Activated CD4-positive, alpha-beta memory T cell treated with anti-CD3 and anti-CD28 coated beads for 36 hours (primary cell): Measurements from ENCODE around the gene DBR1. TPM values are rescaled to one million over a fixed set of nuclear protein-coding genes. Genes with fewer than 3 reads are reported as not detected.
"Not testable (repeated sequence)": the region's sequence is repeated elsewhere in the genome, so short reads cannot be mapped to it uniquely, and the experiment has no call there.

Source experiments
- CTCF ChIA-PET: fragments of 350-600 bp; sonication (Branson Sonifier 250); formaldehyde crosslinking; loops from one replicate; lab custom pipeline; 2021; ENCODE audit warnings: antibody characterized with exemption, inconsistent platforms; lab: Charles Lee
- POLR2A ChIA-PET: fragments of 350-600 bp; sonication (Branson Sonifier 250); formaldehyde crosslinking; loops from one replicate; lab custom pipeline; 2021; ENCODE audit warnings: antibody characterized with exemption; lab: Charles Lee
- DNase-seq: peaks from one replicate; pipeline ENCODE4 v3.0.0-alpha.2; 2020
- H3K27ac Mint-ChIP-seq: one replicate; pipeline ENCODE4 v1.8.0; 2021; ENCODE audit warnings: mixed read lengths
- H3K27me3 Mint-ChIP-seq: one replicate; pipeline ENCODE4 v1.8.0; 2021; ENCODE audit warnings: mixed read lengths
- H3K36me3 Mint-ChIP-seq: one replicate; pipeline ENCODE4 v1.8.0; 2021; ENCODE audit warnings: mixed read lengths
- H3K4me1 Mint-ChIP-seq: one replicate; pipeline ENCODE4 v1.8.0; 2021; ENCODE audit warnings: low read depth, mixed read lengths
- H3K4me3 Mint-ChIP-seq: one replicate; pipeline ENCODE4 v1.8.0; 2021; ENCODE audit warnings: mild to moderate bottlenecking, mixed read lengths
- H3K9me3 Mint-ChIP-seq: one replicate; pipeline ENCODE4 v1.8.0; 2021; ENCODE audit warnings: mixed read lengths
- intact Hi-C: fragments of 100-400 bp; cut with micrococcal nuclease; formaldehyde crosslinking; loops from one replicate; pipeline ENCODE4 v1.15.1; 2023
- total RNA-seq, 2 experiments: library from RNA; stranded (reverse); gene quantifications; one replicate each; pipeline ENCODE4 v1.2.3, GENCODE V29; 2021

The DBR1 gene
- total RNA-seq, 2 experiments from 2014 or later: 21.7 to 22.6 TPM

GRCh38 chr3:138184994-138185393 is 10.3 kb upstream of the DBR1 start:
- H3K4me1 Mint-ChIP-seq: peaks cover 24% of the 10 kb centered on the region
- DNase-seq: no peak
- H3K4me3 Mint-ChIP-seq: no peak overlapping the region
- intact Hi-C loops: loop anchor here (5.0 to 10.0 kb wide), 5 partner anchors 102 to 1160 kb away; partner anchors contain the start of genes CEP70 and MRPS22
- peaks cover 4% of the 10 kb centered on the region for H3K36me3 Mint-ChIP-seq
- ChIA-PET CTCF (interaction anchor here (0.6 to 1.4 kb wide), 3 partner anchors 143 to 731 kb away, joined by 3 to 4 read pairs (median 3); no protein-coding TSS in a partner anchor), POLR2A (interaction anchor here (2.6 kb wide), 1 partner anchor 10 kb away, joined by 16 read pairs; the partner anchor contains the start of gene DBR1)
- H3K27me3 Mint-ChIP-seq: peaks cover 7% of the 10 kb centered on the region
- no peak overlapping the region for H3K27ac Mint-ChIP-seq
- H3K9me3 Mint-ChIP-seq: no peaks in the 10 kb centered on the region

DNA sequence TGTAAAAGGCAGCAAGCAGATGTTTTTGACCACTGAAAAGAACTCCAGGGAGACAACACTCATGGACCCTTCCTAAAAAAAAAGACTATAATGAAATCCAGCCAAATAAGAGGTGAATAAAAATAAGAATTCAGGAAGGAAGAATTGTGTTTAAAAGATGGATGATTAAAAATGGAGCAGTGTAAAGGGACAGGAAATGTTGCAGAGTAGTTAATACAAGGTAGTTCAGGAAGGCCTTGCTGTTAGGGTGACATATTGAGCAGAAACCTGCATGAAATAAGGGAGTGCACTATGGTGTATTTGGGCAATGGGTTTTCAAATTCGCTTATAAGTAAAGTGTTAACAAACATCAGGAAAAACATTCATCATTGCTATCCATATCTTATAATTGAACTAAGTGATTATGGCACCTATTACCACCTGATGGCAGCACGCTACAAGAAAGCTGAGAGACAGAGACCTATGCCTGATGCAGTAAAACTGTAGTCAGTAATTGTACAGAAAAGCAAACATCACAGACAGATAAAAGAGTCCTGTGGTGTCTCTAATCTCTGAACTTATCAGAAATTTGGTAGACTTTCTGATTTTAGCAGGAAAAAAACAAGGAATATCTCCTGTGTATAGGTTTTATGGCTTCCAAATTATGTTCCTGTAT is 5.8 kb upstream of the DBR1 start:
- Mint-ChIP-seq H3K36me3 (no peaks in the 10 kb centered on the region), H3K27ac (no peak overlapping the region), H3K4me3 (no peak overlapping the region), H3K9me3 (no peaks in the 10 kb centered on the region), H3K4me1 (peaks cover 5% of the 10 kb centered on the region), H3K27me3 (peaks cover 6% of the 10 kb centered on the region)
- peak; percentile 49 for DNase-seq
- POLR2A ChIA-PET: no interaction called here
- intact Hi-C loops: loop anchor here (1.0 to 10.0 kb wide), 5 partner anchors 107 to 1164 kb away; partner anchors contain the start of genes MRAS and MRPS22
- CTCF ChIA-PET: interaction anchor here (1.0 to 3.1 kb wide), 8 partner anchors 10 to 735 kb away, joined by 3 to 13 read pairs (median 3); partner anchors contain the start of gene MRAS

- peak overlapping the region; percentile 96 for H3K4me3 Mint-ChIP-seq
- POLR2A ChIA-PET: interaction anchor here (0.6 to 2.2 kb wide), 4 partner anchors 12 to 1421 kb away, joined by 3 to 16 read pairs (median 4); partner anchors contain the start of gene ARMC8
- CTCF ChIA-PET: interaction anchor here (1.1 to 1.7 kb wide), 5 partner anchors 13 to 159 kb away, joined by 3 to 9 read pairs (median 3); partner anchors contain the start of gene ARMC8
- H3K9me3 Mint-ChIP-seq: no peaks in the 10 kb centered on the region
- H3K36me3 Mint-ChIP-seq: peaks cover 11% of the 10 kb centered on the region
- no peaks in the 10 kb centered on the region for H3K27me3 Mint-ChIP-seq
- intact Hi-C loops: loop anchor here (1.0 to 5.0 kb wide), 2 partner anchors 13 to 107 kb away; partner anchors contain the start of gene ARMC8
- DNase-seq: no peak
- peak overlapping the region; percentile 97 for H3K27ac Mint-ChIP-seq
- peaks cover 38% of the 10 kb centered on the region for H3K4me1 Mint-ChIP-seq
These were observed 826 bp downstream of the DBR1 start for GRCh38 chr3:138173769-138174420.

- H3K4me1 Mint-ChIP-seq: peaks cover 36% of the 10 kb centered on the region
- H3K9me3 Mint-ChIP-seq: no peaks in the 10 kb centered on the region
- CTCF ChIA-PET: interaction anchor here (1.3 kb wide), 1 partner anchor 14 kb away, joined by 3 read pairs; no protein-coding TSS in a partner anchor
- H3K27me3 Mint-ChIP-seq: no peaks in the 10 kb centered on the region
- H3K36me3 Mint-ChIP-seq: peaks cover 14% of the 10 kb centered on the region
- H3K27ac Mint-ChIP-seq: peak overlapping the region; percentile 23
- H3K4me3 Mint-ChIP-seq: peak overlapping the region; percentile 29
- intact Hi-C loops: loop anchor here (1.0 to 5.0 kb wide), 2 partner anchors 53 to 105 kb away; no protein-coding TSS in a partner anchor
- no peak for DNase-seq
- POLR2A ChIA-PET: no interaction called here
These were observed 2.1 kb downstream of the DBR1 start for GRCh38 chr3:138172625-138173024.

DNA sequence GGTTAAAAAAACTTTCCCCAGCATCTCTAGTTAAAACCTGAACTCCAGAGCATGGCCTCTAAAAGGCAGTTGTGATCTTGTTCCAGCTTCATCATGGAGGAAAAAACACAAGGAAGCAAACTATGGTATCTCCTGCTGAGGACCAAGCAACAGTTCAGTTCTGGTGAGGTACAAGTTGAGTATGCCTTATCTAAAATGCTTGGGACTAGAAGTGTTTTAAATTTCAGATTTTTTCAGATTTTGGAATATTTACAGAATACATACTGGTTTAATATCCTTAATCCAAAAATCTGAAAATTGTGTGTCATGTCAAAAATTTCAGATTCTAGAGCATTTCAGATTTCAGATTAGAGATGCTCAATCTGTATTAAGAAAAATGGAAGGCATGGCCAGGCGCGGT is 9.7 kb downstream of the DBR1 start:
- H3K27me3 Mint-ChIP-seq: no peaks in the 10 kb centered on the region
- intact Hi-C loops: no loop called here
- CTCF ChIA-PET: no interaction called here
- H3K27ac Mint-ChIP-seq: no peak overlapping the region
- no peaks in the 10 kb centered on the region for H3K9me3 Mint-ChIP-seq
- peaks cover 48% of the 10 kb centered on the region for H3K36me3 Mint-ChIP-seq
- no peak overlapping the region for H3K4me3 Mint-ChIP-seq
- peaks cover 12% of the 10 kb centered on the region for H3K4me1 Mint-ChIP-seq
- DNase-seq: no peak
- POLR2A ChIA-PET: no interaction called here

DNA sequence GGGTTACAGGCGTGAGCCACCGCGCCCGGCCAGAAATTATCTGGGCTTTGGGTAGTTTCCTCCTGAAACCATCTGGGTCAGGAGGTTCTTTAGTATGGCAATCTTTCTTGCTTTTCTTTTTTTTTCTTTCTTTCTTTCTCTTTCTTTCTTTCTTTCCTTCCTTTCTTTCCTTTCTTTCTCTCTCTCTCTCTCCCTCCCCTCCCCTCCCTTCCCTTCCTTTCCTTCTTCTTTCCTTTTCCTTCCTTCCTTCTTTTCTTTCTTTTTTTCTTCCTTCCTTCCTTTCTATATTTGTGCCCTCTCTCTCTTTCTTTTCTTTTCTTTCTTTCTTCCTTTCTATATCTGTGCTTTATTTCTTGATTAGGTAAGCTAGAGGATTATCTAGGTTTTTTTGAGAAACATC is 17.0 kb downstream of the DBR1 start:
- H3K9me3 Mint-ChIP-seq: peaks cover 18% of the 10 kb centered on the region
- H3K4me3 Mint-ChIP-seq: no peak overlapping the region
- intact Hi-C loops: no loop called here
- CTCF ChIA-PET: interaction anchor here (0.6 kb wide), 1 partner anchor 35 kb away, joined by 5 read pairs; no protein-coding TSS in a partner anchor
- no peaks in the 10 kb centered on the region for H3K4me1 Mint-ChIP-seq
- POLR2A ChIA-PET: no interaction called here
- no peak overlapping the region for H3K27ac Mint-ChIP-seq
- no peaks in the 10 kb centered on the region for H3K27me3 Mint-ChIP-seq
- DNase-seq: no peak
- H3K36me3 Mint-ChIP-seq: peaks cover 13% of the 10 kb centered on the region

DNA sequence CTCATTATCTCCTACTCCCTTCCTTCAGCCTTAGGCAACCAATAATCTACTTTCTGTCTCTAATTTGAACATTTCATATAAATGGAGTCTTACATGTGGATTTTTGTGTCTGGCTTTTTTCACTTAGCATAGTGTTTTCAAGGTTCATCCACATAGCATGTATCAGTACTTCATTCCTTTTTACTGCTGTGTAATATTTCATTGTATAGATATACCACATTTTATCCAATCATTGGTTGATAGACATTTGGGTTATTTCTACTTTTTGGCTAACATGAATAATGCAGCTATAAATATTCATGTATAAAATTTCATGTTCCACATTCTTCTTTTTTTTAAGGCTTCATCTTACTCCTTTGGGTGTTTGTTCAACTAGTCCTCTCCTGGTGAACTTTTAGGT is 20.2 kb downstream of the DBR1 start:
- Mint-ChIP-seq H3K9me3 (peaks cover 19% of the 10 kb centered on the region), H3K27ac (no peak overlapping the region), H3K36me3 (no peaks in the 10 kb centered on the region), H3K4me3 (no peak overlapping the region), H3K4me1 (no peaks in the 10 kb centered on the region), H3K27me3 (no peaks in the 10 kb centered on the region)
- intact Hi-C loops: no loop called here
- no peak for DNase-seq
- ChIA-PET POLR2A (no interaction called here), CTCF (no interaction called here)

DNA sequence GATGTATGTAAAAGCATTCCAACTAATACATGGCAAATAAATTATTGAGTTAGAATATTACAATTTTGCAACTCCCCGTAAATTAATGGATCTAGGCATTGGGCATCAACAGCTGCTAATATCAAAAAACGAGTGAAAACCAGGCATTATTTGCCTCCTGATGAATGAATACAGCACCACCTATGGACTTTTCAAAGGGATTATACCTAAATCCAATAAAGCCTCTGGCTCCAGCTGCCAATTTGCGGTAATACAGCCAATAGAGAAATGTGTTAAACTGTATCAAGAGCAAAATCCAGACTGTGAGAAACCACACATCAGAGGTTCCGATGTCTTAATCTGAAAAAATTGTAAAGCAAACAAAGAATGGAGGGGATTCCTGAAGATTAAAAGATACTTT is 26.2 kb downstream of the DBR1 start:
- CTCF ChIA-PET: interaction anchor here (0.6 kb wide), 1 partner anchor 1264 kb away, joined by 3 read pairs; no protein-coding TSS in a partner anchor
- POLR2A ChIA-PET: no interaction called here
- H3K9me3 Mint-ChIP-seq: peaks cover 9% of the 10 kb centered on the region

DNA sequence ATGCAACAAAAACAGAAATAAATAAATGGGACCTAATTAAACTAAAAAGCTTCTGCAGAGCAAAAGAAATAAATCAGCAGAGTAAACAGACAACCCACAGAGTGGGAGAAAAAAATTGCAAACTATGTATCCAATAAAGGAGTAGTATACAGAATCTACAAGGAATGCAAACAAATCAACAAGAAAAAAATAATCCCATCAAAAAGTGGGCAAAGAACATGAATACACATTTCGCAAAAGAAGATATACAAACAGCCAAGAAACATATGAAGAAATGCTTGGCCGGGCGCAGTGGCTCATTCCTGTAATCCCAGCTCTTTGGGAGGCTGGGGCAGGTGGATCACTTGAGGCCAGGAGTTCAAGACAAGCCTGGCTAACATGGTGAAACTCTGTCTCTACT is 32.5 kb downstream of the DBR1 start:
- CTCF ChIA-PET, H3K4me1 Mint-ChIP-seq, H3K4me3 Mint-ChIP-seq, H3K9me3 Mint-ChIP-seq, H3K36me3 Mint-ChIP-seq, H3K27ac Mint-ChIP-seq, POLR2A ChIA-PET, DNase-seq, intact Hi-C loops: not testable (repeated sequence)
- H3K27me3 Mint-ChIP-seq: peaks cover 12% of the 10 kb centered on the region

More for the DNA sequence above, 26.2 kb downstream of the DBR1 start:
- intact Hi-C loops: no loop called here
- Mint-ChIP-seq H3K27ac (no peak overlapping the region), H3K36me3 (no peaks in the 10 kb centered on the region), H3K4me1 (no peaks in the 10 kb centered on the region), H3K27me3 (no peaks in the 10 kb centered on the region), H3K4me3 (no peak overlapping the region)
- DNase-seq: no peak

DNA sequence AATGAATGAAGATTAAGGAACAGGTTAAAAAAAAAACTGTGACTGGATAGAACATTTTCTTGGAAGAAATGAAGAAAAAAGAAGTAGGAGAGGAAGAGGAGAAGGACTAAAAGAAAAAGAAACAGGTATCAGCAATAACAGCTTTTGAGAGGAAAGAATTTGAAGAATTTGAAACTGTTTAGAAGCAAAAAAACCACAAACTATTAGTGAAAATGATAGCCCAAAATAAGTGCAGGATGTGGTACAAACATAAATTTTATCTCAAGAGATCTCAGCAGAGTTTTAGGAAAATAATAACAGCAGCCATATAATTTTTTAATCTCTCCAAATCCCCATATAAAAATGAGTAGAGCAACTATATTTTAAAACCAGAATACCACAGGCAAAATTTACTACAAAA is 33.8 kb downstream of the DBR1 start:
- no peaks in the 10 kb centered on the region for H3K4me1 Mint-ChIP-seq
- no peaks in the 10 kb centered on the region for H3K9me3 Mint-ChIP-seq
- intact Hi-C loops: no loop called here
- H3K27ac Mint-ChIP-seq: no peak overlapping the region
- POLR2A ChIA-PET: no interaction called here
- CTCF ChIA-PET: no interaction called here
- H3K4me3 Mint-ChIP-seq: no peak overlapping the region
- no peaks in the 10 kb centered on the region for H3K36me3 Mint-ChIP-seq
- no peak for DNase-seq
- peaks cover 12% of the 10 kb centered on the region for H3K27me3 Mint-ChIP-seq

DNA sequence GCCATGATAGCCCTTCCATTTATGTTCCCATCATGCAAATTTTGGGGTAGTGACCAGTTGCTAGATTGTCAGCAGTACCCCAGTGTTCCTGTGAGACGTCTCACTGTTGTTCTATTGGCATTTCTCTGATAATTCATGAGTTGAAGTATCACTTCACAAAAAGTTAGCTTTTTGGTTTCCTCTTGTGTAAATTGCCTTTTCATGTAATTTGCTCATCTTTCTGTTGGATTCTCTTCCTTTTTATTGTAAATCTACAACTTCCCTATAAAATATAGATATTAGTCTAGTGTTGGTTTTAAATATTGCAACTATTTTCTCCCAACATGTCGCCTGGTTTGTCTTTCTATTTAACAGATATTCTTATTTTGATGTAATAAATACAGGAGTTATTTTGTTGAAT is 35.0 kb downstream of the DBR1 start:
- no peak for DNase-seq
- intact Hi-C loops: no loop called here

DNA sequence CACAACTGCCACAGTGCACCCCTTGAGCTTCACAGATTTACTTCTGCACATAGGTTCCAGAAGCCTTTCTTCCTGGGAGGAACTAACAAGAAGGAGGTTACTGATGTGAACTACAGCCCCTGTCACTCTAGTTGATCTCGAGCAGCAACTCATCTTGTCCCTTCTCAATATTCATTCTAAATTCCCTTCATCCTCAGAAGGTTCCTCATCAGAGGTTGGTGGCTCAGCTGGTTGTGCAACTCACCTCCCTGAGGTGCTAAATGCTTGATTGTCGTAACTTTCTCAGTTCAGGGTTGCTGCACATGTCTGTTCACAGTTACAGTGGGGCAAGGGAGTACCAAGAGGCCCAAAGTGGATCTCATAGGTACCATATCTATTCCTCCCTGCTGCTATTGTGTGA is 36.9 kb downstream of the DBR1 start:
- ChIA-PET POLR2A (no interaction called here), CTCF (no interaction called here)
- intact Hi-C loops: no loop called here
- no peak overlapping the region for H3K4me3 Mint-ChIP-seq
- H3K27ac Mint-ChIP-seq: no peak overlapping the region
- H3K4me1 Mint-ChIP-seq: no peaks in the 10 kb centered on the region
- H3K27me3 Mint-ChIP-seq: peaks cover 12% of the 10 kb centered on the region
- no peaks in the 10 kb centered on the region for H3K9me3 Mint-ChIP-seq
- no peaks in the 10 kb centered on the region for H3K36me3 Mint-ChIP-seq
- no peak for DNase-seq

More for the DNA sequence above, 35.0 kb downstream of the DBR1 start:
- H3K27ac Mint-ChIP-seq: no peak overlapping the region
- POLR2A ChIA-PET: no interaction called here
- no peaks in the 10 kb centered on the region for H3K4me1 Mint-ChIP-seq
- no peaks in the 10 kb centered on the region for H3K36me3 Mint-ChIP-seq
- CTCF ChIA-PET: no interaction called here
- no peaks in the 10 kb centered on the region for H3K9me3 Mint-ChIP-seq
- no peak overlapping the region for H3K4me3 Mint-ChIP-seq
- H3K27me3 Mint-ChIP-seq: peaks cover 13% of the 10 kb centered on the region
